Measurements from ENCODE around the gene CES5A. TPM values are rescaled to one million over a fixed set of nuclear protein-coding genes. Genes with fewer than 3 reads are reported as not detected.
"Not testable (repeated sequence)": the region's sequence is repeated elsewhere in the genome, so short reads cannot be mapped to it uniquely, and the experiment has no call there.

Gene CES5A
- total RNA-seq, 1 donor from 2014 or later: not detected

DNA sequence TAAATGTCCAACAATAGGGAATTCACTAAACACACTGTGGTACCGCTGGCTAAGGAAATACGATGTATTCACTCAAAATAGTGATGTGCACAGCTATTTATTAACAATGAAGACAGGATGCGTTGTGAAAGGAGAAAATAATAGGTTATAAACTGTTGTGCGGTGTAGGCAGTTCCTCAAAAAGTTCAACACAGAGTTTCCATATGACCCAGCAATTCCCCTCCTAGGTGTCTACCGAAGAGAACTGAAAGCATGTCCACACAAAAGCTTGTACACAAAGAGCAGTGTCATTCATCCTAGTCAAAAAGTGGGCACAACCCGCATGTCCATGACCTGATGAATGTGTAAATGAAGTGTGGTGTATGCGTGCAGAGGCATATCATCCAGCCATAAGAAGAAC is 41.1 kb downstream of the CES5A start:
- FAIRE-seq (no peak), DNase-seq (ENCODE audit: low read depth) (no peak)
- Histone ChIP-seq H3K27me3 (ENCODE audit: control insufficient read depth, insufficient read depth, low read length) (no peaks in the 10 kb centered on the region), H3K4me3 (ENCODE audit: low read depth, low read length) (no peak overlapping the region), H3K36me3 (ENCODE audit: control insufficient read depth, insufficient read depth, low read length) (no peaks in the 10 kb centered on the region)
- TF ChIP-seq, protein P1, sequence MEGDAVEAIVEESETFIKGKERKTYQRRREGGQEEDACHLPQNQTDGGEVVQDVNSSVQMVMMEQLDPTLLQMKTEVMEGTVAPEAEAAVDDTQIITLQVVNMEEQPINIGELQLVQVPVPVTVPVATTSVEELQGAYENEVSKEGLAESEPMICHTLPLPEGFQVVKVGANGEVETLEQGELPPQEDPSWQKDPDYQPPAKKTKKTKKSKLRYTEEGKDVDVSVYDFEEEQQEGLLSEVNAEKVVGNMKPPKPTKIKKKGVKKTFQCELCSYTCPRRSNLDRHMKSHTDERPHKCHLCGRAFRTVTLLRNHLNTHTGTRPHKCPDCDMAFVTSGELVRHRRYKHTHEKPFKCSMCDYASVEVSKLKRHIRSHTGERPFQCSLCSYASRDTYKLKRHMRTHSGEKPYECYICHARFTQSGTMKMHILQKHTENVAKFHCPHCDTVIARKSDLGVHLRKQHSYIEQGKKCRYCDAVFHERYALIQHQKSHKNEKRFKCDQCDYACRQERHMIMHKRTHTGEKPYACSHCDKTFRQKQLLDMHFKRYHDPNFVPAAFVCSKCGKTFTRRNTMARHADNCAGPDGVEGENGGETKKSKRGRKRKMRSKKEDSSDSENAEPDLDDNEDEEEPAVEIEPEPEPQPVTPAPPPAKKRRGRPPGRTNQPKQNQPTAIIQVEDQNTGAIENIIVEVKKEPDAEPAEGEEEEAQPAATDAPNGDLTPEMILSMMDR (IDR thresholded peaks at IDR 0.05; ENCODE audit: insufficient read depth, low read length, severe bottlenecking): no peak

DNA sequence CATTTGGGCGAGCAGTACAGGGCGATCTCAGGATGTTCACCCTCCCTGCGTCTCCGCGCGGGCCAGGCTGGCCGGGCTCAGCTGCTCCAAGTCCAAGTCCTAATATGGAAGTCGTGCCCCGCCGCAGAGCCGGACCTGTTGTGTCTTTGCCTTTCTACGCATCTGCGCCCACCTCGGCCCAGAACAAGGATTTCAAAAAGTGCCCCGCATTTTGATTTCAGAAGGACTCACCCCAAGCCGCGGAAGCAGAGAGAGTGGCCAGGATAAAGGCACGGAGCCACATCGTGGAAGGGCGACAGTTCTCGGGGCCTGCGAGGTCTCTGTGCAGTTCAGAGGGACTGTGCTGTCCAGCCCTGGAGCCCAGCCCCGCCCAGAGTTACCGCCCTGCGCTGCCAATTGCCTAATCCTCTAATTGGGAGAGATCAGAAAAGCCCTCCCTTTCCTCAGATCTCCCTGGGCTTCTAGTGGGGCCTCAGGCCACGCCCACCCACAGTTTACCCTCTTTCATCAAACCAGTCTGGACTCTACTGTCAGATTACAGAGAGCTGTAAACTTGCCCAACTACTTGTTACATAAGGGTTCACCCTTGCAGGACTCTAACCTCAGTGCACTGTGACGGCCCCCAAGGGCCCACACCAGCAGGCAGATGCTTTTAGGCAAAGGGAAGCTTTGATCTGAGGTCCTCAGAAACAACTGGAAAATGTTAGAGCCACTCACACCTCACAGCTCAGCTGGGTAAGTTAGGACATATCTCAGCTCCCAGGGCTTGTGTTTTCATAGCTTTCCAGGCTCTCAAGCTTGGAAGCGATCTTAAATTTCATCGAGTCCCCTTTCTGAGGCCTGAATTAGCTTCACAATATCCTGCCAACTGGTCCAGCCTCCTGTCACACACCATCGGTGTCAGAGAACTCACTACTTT is 42.1 kb downstream of the CES5A start, which contains the start of gene CES1:
Gene CES1 (minus strand): TSS at position 324 of the 919 bp plus-strand sequence. CDS start 41 bp downstream, at position 283.
- FAIRE-seq (no peak), DNase-seq (ENCODE audit: low read depth) (no peak)
- Histone ChIP-seq H3K27me3 (ENCODE audit: control insufficient read depth, insufficient read depth, low read length) (no peaks in the 10 kb centered on the region), H3K4me3 (ENCODE audit: low read depth, low read length) (no peak within 1 kb of the TSS), H3K36me3 (ENCODE audit: control insufficient read depth, insufficient read depth, low read length) (no peaks in the 10 kb centered on the region)
- TF ChIP-seq, protein P1 (IDR thresholded peaks at IDR 0.05; ENCODE audit: insufficient read depth, low read length, severe bottlenecking): no peak

DNA sequence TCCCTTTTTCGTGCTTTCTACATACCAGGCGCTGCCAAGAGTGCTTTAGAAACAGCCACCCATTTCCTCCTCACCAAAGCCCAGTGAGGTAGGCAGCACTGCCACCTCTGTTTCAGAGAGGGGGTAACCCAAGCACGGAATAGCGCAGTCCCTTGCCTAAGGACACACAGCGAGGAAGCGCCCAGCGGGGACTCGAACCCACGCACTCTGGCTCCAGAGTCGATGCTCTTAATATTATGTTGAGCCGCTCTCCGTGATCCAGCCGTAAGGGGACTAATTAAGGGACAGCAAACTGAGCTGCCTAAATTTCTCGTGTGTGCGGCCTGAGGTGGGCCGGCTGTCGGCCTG is 42.8 kb downstream of the CES5A start:
- TF ChIP-seq, protein P1 (IDR thresholded peaks at IDR 0.05; ENCODE audit: insufficient read depth, low read length, severe bottlenecking): no peak
- H3K4me3 ChIP-seq (ENCODE audit: low read depth, low read length): no peak overlapping the region

DNA sequence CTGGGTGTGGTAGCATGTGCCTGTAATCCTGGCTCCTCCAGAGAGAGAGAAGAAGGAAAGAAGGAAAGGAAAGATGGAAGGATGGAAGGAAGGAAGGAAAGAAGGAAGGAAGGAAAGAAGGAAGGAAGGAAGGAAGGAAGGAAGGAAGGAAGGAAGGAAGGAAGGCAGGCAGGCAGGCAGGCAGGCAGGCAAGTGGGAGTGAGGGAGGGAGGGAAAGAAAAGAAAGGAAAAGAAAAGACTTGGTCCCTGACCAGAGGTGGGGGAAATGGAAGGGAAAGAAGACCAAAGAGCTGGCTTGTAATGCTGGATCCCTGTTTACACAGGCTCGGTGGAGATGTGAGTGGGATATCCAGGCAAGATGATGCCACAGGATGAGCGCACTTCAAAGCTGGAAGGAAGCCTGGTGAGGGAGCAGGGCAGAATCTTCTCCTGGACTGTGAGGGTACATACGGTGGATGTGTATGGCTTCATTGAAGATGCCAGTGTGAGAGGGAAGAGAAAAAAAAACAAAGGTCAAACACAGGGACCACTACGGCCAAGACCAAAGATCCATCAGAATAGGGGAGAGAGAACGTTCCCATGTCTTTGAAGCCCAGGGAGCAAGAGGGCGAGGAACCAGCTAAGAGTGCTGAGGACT is 44.4 kb downstream of the CES5A start:
- Histone ChIP-seq H3K4me3 (ENCODE audit: low read depth, low read length) (no peak overlapping the region), H3K36me3 (ENCODE audit: control insufficient read depth, insufficient read depth, low read length) (no peaks in the 10 kb centered on the region), H3K27me3 (ENCODE audit: control insufficient read depth, insufficient read depth, low read length) (no peaks in the 10 kb centered on the region)
- no peak for DNase-seq (ENCODE audit: low read depth)
- TF ChIP-seq, protein P1 (IDR thresholded peaks at IDR 0.05; ENCODE audit: insufficient read depth, low read length, severe bottlenecking): no peak
- no peak for FAIRE-seq

More for the DNA sequence above, 42.8 kb downstream of the CES5A start:
- Histone ChIP-seq H3K36me3 (ENCODE audit: control insufficient read depth, insufficient read depth, low read length) (no peaks in the 10 kb centered on the region), H3K27me3 (ENCODE audit: control insufficient read depth, insufficient read depth, low read length) (no peaks in the 10 kb centered on the region)
- FAIRE-seq (no peak), DNase-seq (ENCODE audit: low read depth) (no peak)

DNA sequence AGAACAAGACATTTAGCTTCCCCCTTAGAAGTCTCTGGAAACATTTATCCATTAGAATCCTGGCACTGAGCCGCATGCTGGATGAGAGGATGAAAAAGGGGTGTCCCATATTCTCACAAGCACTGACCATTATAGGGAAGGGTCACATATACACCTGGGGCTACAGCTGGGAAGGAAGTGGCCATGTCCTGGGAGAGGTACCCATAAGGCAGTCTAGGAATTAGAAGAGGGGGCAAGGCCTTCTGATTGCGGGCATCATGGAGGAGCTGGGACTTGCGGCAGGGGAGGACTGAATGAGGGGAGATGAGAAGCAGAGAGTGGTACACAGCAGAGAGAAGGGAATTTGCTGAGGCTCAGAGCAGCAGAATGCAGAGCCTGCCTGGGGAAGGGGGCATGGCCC is 45.9 kb downstream of the CES5A start:
- not testable (repeated sequence) for H3K27me3 ChIP-seq (ENCODE audit: control insufficient read depth, insufficient read depth, low read length); H3K36me3 ChIP-seq (ENCODE audit: control insufficient read depth, insufficient read depth, low read length); H3K4me3 ChIP-seq (ENCODE audit: low read depth, low read length); DNase-seq (ENCODE audit: low read depth)
- peak; percentile 52 for FAIRE-seq

DNA sequence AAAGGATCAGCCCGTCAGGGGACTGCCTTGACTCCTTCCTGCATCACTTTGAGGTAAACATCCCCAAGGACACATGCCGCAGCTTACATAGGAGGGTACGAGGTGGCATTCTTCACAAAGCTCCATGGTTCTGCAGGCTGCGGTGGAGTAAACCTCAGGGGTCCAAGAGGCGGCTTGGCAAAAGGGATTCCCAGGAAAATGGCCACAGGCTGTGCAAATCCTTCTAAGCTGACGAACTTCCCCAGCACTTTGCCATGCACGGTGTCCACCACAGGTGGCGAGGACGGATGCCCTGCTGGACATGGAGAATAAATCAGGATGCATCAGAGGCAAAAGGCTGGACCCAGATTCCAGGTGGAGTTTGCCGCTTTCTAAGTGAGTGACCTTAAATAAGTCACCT is 46.5 kb downstream of the CES5A start:
- DNase-seq (ENCODE audit: low read depth) (no peak), FAIRE-seq (no peak)
- Histone ChIP-seq H3K36me3 (ENCODE audit: control insufficient read depth, insufficient read depth, low read length) (no peaks in the 10 kb centered on the region), H3K27me3 (ENCODE audit: control insufficient read depth, insufficient read depth, low read length) (no peaks in the 10 kb centered on the region), H3K4me3 (ENCODE audit: low read depth, low read length) (no peak overlapping the region)
- TF ChIP-seq, protein P1 (IDR thresholded peaks at IDR 0.05; ENCODE audit: insufficient read depth, low read length, severe bottlenecking): no peak

Measured in bronchial epithelial cell (primary cell).